NOMO-1 treated with dmso at 0.1 percent for 144 hours (cell line): ENCODE data around the gene CYTH3.
"Not testable (repeated sequence)": the region's sequence is repeated elsewhere in the genome, so short reads cannot be mapped to it uniquely, and the experiment has no call there.

Experiments used
- DNase-seq: peaks from one replicate; lab custom pipeline; 2025; ENCODE audit not compliant: unreplicated experiment; lab: John Stamatoyannopoulos, UW

Gene CYTH3

GRCh38 chr7:6198689-6199595, 73.5 kb downstream of the CYTH3 start:
- no peak for DNase-seq

- no peak for DNase-seq
Measured at GRCh38 chr7:6197801-6198551, 74.4 kb downstream of the CYTH3 start.

- DNase-seq, result no peak
Measured at GRCh38 chr7:6193709-6194108, 78.7 kb downstream of the CYTH3 start.

GRCh38 chr7:6190563-6190962, 81.9 kb downstream of the CYTH3 start:
- DNase-seq, result not testable (repeated sequence)

- DNase-seq, result no peak
Measured at GRCh38 chr7:6188389-6188788, 84.0 kb downstream of the CYTH3 start.

GRCh38 chr7:6186577-6186976, 85.8 kb downstream of the CYTH3 start:
- DNase-seq, result no peak

GRCh38 chr7:6182993-6183392, 89.4 kb downstream of the CYTH3 start:
- no peak for DNase-seq

GRCh38 chr7:6181136-6181535, 91.3 kb downstream of the CYTH3 start:
- no peak for DNase-seq

- no peak for DNase-seq
Measured at GRCh38 chr7:6180344-6180725, 92.1 kb downstream of the CYTH3 start.

GRCh38 chr7:6179620-6180343, 92.6 kb downstream of the CYTH3 start:
- no peak for DNase-seq

- DNase-seq, result no peak
Measured at GRCh38 chr7:6178298-6179029, 94.0 kb downstream of the CYTH3 start.

GRCh38 chr7:6175645-6176044, 96.8 kb downstream of the CYTH3 start:
- DNase-seq, result peak; percentile 43

GRCh38 chr7:6172910-6173295, 99.5 kb downstream of the CYTH3 start:
- no peak for DNase-seq

GRCh38 chr7:6172224-6172909, 100.1 kb downstream of the CYTH3 start:
- no peak for DNase-seq

- no peak for DNase-seq
Measured at GRCh38 chr7:6171532-6172223, 100.7 kb downstream of the CYTH3 start.

GRCh38 chr7:6170571-6171531, 101.6 kb downstream of the CYTH3 start:
- DNase-seq, result no peak

GRCh38 chr7:6169805-6170520, 102.5 kb downstream of the CYTH3 start:
- DNase-seq, result no peak

- no peak for DNase-seq
Measured at GRCh38 chr7:6168477-6168868, 104.0 kb downstream of the CYTH3 start.
